ENCODE measurements around the gene CLPTM1L. TPM values are rescaled to one million over a fixed set of nuclear protein-coding genes. Genes with fewer than 3 reads are reported as not detected.

Gene CLPTM1L
- total and polyA plus RNA-seq, 9 of the 15 experiments (the other 6 are each of a cell fraction or from before 2014, with no cell fraction given) = 3.5 to 217 (median 177) TPM

DNA sequence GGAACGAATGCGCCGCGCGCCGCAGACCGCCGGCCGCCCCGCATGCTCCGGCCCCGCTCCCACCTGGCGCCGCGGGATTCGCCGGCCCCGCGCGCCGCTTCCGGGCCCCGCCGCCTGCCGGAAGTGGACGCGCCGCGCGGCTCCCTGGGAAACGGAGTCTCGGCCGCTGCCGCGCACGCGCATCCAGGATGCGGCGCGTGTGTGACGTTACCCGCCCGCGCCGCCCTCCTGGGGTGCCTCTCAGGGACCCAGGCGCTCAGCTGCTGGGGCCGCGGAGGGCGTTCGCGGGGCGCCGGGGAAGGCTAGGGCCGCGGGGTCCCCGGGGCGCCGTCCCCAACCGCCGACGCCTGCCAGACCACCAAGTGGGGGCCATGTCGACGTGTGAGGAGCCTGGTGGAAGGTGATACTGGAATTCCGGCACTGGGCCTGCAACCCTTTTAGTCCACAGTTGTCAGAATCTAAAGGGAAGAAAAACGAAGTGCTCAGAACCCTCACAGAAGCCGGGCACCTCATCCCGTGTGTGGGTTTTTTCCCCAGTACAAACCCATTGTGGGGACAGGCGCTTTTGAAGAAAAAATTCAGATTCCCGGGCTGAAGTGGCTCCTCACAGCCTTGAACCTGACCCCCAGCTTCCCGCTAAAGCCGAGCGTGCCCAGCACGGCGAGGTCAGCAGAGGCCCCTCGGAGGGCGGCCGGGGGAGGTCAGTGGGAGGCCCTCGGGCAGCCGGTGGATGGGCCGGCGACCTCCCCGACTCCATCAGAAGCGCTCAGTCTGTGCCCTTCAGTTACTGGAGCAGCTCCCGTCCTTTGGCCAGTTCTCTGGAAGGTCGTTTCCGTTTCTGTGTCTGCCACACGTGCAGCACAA, at the start of gene CLPTM1L (continued):
- TF ChIP-seq, protein P1, sequence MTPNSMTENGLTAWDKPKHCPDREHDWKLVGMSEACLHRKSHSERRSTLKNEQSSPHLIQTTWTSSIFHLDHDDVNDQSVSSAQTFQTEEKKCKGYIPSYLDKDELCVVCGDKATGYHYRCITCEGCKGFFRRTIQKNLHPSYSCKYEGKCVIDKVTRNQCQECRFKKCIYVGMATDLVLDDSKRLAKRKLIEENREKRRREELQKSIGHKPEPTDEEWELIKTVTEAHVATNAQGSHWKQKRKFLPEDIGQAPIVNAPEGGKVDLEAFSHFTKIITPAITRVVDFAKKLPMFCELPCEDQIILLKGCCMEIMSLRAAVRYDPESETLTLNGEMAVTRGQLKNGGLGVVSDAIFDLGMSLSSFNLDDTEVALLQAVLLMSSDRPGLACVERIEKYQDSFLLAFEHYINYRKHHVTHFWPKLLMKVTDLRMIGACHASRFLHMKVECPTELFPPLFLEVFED (CRISPR knock-in tag; conservative IDR thresholded peaks at IDR 0.05) = no peak
- TF ChIP-seq FOXK2 (conservative IDR thresholded peaks at IDR 0.05 in 1 of 2, IDR thresholded peaks at IDR 0.05 in 1 of 2; ENCODE audit: low read depth in 2 of 2) = no peak
- no peak for TF ChIP-seq XRCC4 (IDR thresholded peaks at IDR 0.05; ENCODE audit: extremely low read depth, insufficient read depth, insufficient read length)
- no peak for TF ChIP-seq PTRF (tag; IDR thresholded peaks at IDR 0.05)
- no peak for TF ChIP-seq ZNF121 (CRISPR knock-in tag; conservative IDR thresholded peaks at IDR 0.05)
- TF ChIP-seq COPS2 (conservative IDR thresholded peaks at IDR 0.05) = no peak
- peak; percentile 5 for TF ChIP-seq RBM22 (IDR thresholded peaks at IDR 0.05; ENCODE audit: low read depth, low read length, poor library complexity, severe bottlenecking)
- TF ChIP-seq SRSF9 (IDR thresholded peaks at IDR 0.05; ENCODE audit: borderline replicate concordance, low read depth, low read length) = no peak
- no peak for TF ChIP-seq BDP1 (IDR thresholded peaks at IDR 0.05; ENCODE audit: insufficient read depth, insufficient read length)
- TF ChIP-seq TRIM28 (IDR thresholded peaks at IDR 0.05) = no peak
- no peak for TF ChIP-seq ZNF239 (CRISPR knock-in tag; IDR thresholded peaks at IDR 0.05)
- no peak for TF ChIP-seq NR2F6 (CRISPR knock-in tag; IDR thresholded peaks at IDR 0.05)
- no peak for TF ChIP-seq FOXJ2 (tag; IDR thresholded peaks at IDR 0.05)
- TF ChIP-seq ZNF133 (CRISPR knock-in tag; IDR thresholded peaks at IDR 0.05) = no peak
- no peak for TF ChIP-seq MXI1 (IDR thresholded peaks at IDR 0.05; ENCODE audit: low read depth, low read length)
- TF ChIP-seq ILF3 (IDR thresholded peaks at IDR 0.05; ENCODE audit: borderline replicate concordance) = no peak; the same call in 1 of the 2 replicates
- TF ChIP-seq MIER1 (IDR thresholded peaks at IDR 0.05; ENCODE audit: low read depth) = no peak
- no peak for TF ChIP-seq FOXM1 (IDR thresholded peaks at IDR 0.05; ENCODE audit: low read depth)
- TF ChIP-seq FOXM1 (CRISPR knock-in tag; IDR thresholded peaks at IDR 0.05; ENCODE audit: low read depth) = no peak
- TF ChIP-seq ADNP (tag; IDR thresholded peaks at IDR 0.05) = no peak
- no peak for TF ChIP-seq HIVEP1 (CRISPR knock-in tag; IDR thresholded peaks at IDR 0.05)
- TF ChIP-seq CEBPG (CRISPR knock-in tag; IDR thresholded peaks at IDR 0.05) = 0 out of 2 replicates have a peak, but pooled peaks have one; percentile 14
- no peak for TF ChIP-seq CEBPG (tag; conservative IDR thresholded peaks at IDR 0.05 in 1 of 2, IDR thresholded peaks at IDR 0.05 in 1 of 2)

All from K562 (cell line).